Muscle of leg (tissue), 11 donors: ENCODE results near the gene ABR. TPM values are rescaled to one million over a fixed set of nuclear protein-coding genes. Genes with fewer than 3 reads are reported as not detected.

Source experiments
- DNase-seq: peaks from one replicate; pipeline ENCODE4 v3.0.0; 2013
- H3K27ac ChIP-seq: one replicate; pipeline ENCODE4 v1.5.1; 2013; ENCODE audit warnings: mild to moderate bottlenecking, low read length, control low read depth
- H3K27me3 ChIP-seq: one replicate; pipeline ENCODE4 v1.6.1; 2013; ENCODE audit warnings: low read length; ENCODE audit not compliant: control insufficient read depth, insufficient read depth
- H3K36me3 ChIP-seq: one replicate; pipeline ENCODE4 v1.6.1; 2013; ENCODE audit warnings: low read length; ENCODE audit not compliant: control insufficient read depth, insufficient read depth
- H3K4me1 ChIP-seq: one replicate; pipeline ENCODE4 v1.6.1; 2013; ENCODE audit warnings: low read length; ENCODE audit not compliant: control insufficient read depth, insufficient read depth
- H3K4me3 ChIP-seq: one replicate; pipeline ENCODE4 v1.5.1; 2013; ENCODE audit warnings: low read length, control low read depth
- H3K9me3 ChIP-seq: replicated peaks from 2 replicates; pipeline ENCODE4 v1.6.1; 2013; ENCODE audit warnings: low read depth, low read length; ENCODE audit not compliant: control insufficient read depth
- WGBS: methylation state at CpG from one replicate; pipeline ENCODE4 v1.1.5; 2013; ENCODE audit warnings: missing lambda C conversion rate; ENCODE audit not compliant: insufficient coverage; 5-methylcytosine and 5-hydroxymethylcytosine counted together
- polyA plus RNA-seq, 8 donors: library from polyadenylated mRNA; unstranded; fragments of 120-200 nt; gene quantifications; one replicate each; pipeline versions ENCODE4 v1.2.1 to v1.2.3, GENCODE V29; 2013; ENCODE audit warnings: inconsistent platforms in 1 of 8, low replicate concordance in 1 of 8; ENCODE audit not compliant: insufficient read length in 8 of 8, insufficient read depth in 1 of 8
- total RNA-seq: library from RNA; stranded (reverse); fragments of 120-200 nt; gene quantifications from one replicate; pipeline ENCODE4 v1.2.4, GENCODE V29; 2013

The ABR gene
- total and polyA plus RNA-seq, 9 donors = 21.4 to 58.3 (median 40.1) TPM

DNA sequence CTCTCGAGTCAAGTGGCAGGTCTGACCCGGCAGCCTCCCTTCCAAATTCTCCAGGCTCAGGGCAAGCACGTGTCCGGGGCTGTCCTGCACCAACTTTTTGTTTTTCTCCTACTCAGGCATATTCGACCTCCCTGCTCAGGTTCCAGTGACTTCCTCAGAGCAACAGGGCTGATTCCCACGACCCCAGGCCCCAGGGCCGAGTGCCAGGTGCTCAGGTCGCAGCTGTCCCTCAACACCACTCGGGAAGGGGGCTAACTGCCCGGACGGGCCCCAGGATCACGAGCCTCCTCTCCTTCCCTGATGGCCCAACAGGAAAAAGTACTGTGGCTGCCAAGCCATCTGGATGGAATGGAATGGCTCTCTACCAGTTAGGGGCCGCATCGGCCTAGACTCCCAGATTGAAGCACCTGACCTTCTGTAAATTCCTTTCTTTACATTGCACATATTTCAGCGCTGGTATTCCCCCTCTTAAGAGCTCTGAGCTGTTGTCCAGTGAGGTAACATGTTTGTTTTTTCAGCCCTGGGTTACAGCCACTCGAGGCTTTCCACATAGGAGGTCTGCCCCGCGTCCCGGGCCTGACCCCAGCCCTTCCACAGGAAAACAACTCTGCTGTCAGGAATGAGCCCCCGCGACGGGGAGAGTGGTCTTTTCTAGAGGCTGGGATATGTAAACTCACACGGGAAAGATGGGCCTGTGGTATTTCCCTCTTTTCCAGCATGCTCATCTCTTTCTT is 225.2 kb downstream of the ABR start:
- H3K4me3 ChIP-seq = no peak overlapping the region
- H3K27me3 ChIP-seq = no peaks in the 10 kb centered on the region
- 15% methylated on average over 11 of the region's 23 CpGs for WGBS
- H3K4me1 ChIP-seq = peaks cover 59% of the 10 kb centered on the region
- peaks cover 11% of the 10 kb centered on the region for H3K36me3 ChIP-seq
- peak; percentile 85 for DNase-seq
- peak overlapping the region; percentile 84 for H3K27ac ChIP-seq
- H3K9me3 ChIP-seq = no peaks in the 10 kb centered on the region

DNA sequence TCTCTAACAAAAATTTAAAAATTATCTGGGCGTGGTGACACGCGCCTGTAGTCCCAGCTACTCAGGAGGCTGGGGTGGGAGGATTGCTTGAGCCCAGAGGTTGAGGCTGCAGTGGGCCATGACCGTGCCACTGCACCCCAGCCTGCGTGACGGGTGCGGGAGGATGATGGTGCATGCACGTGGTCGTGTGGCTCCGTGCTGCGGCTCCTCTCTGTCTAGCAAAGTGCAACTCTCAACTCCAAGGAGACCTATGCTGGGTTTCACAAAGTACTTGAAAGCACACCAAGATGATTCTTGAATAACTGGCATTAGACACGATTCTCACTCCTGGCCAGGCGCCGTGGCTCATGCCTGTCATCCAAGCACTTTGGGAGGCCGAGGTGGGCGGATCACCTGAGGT is 226.0 kb downstream of the ABR start:
- H3K27ac ChIP-seq = peak overlapping the region; percentile 84
- H3K9me3 ChIP-seq = no peaks in the 10 kb centered on the region
- WGBS = 81% methylated on average over 13 of the region's 16 CpGs

More for the DNA sequence above, 226.0 kb downstream of the ABR start:
- no peak overlapping the region for H3K4me3 ChIP-seq
- H3K36me3 ChIP-seq = peaks cover 11% of the 10 kb centered on the region
- H3K4me1 ChIP-seq = peaks cover 61% of the 10 kb centered on the region
- no peak for DNase-seq
- H3K27me3 ChIP-seq = no peaks in the 10 kb centered on the region

Other genes with a start within 250 kb of the ABR start
- gene NXN, start 200.2 kb downstream of the ABR start, total RNA-seq = 36.8 TPM
- gene NXN, start 200.2 kb downstream of the ABR start, polyA plus RNA-seq = 10 to 100 TPM; 48.7 to 58.9 (median 55.3) TPM
- gene TIMM22, start 182.9 kb downstream of the ABR start, total RNA-seq = 17.8 TPM
- 10 to 100 TPM; 14.9 to 17.6 (median 16.1) TPM for gene TIMM22, start 182.9 kb downstream of the ABR start, polyA plus RNA-seq
- not detected for gene BHLHA9, start 90.5 kb upstream of the ABR start, total RNA-seq
- gene BHLHA9, start 90.5 kb upstream of the ABR start, polyA plus RNA-seq = not detected
- gene TRARG1, start 99.7 kb upstream of the ABR start, total RNA-seq = under 0.01 TPM
- not detected for gene TRARG1, start 99.7 kb upstream of the ABR start, polyA plus RNA-seq
- 258 TPM for gene YWHAE, start 220.2 kb upstream of the ABR start, total RNA-seq
- gene YWHAE, start 220.2 kb upstream of the ABR start, polyA plus RNA-seq = 100 to 1,000 TPM; 637 to 826 (median 764) TPM